CD14-positive monocyte (primary cell): ENCODE results near the gene APOO. TPM values are rescaled to one million over a fixed set of nuclear protein-coding genes. Genes with fewer than 3 reads are reported as not detected.
"Not testable (repeated sequence)": the region's sequence is repeated elsewhere in the genome, so short reads cannot be mapped to it uniquely, and the experiment has no call there.

Source experiments
- DNase-seq, 3 donors: peaks; one replicate each; pipeline ENCODE4 v3.0.0-alpha.2; 2011 to 2022
- H2AFZ ChIP-seq: 2 replicates; pipeline ENCODE4 v1.6.0; 2012; ENCODE audit warnings: mild to moderate bottlenecking, low read depth, low read length, inconsistent platforms; ENCODE audit not compliant: insufficient read depth, poor library complexity, severe bottlenecking
- H3K27ac ChIP-seq, 2 donors: 1 replicate in 1 of 2; 2 replicates in 1 of 2; pipeline ENCODE4 v1.5.1; 2012 to 2013; ENCODE audit warnings: low read length in 2 of 2, control low read depth in 1 of 2, inconsistent platforms in 1 of 2, low read depth in 1 of 2, mild to moderate bottlenecking in 1 of 2
- H3K27me3 ChIP-seq, 2 donors: one replicate each; pipeline versions ENCODE4 v1.6.0 to v1.6.1; 2011 to 2013; ENCODE audit warnings: low read length in 2 of 2; ENCODE audit not compliant: control insufficient read depth in 2 of 2, insufficient read depth in 2 of 2
- H3K36me3 ChIP-seq, 2 donors: replicated peaks in 1 of 2; 1 replicate in 1 of 2; 2 replicates in 1 of 2; pipeline versions ENCODE4 v1.5.1 to v1.6.1; 2012 to 2013; ENCODE audit warnings: low read length in 2 of 2, control low read depth in 1 of 2, inconsistent platforms in 1 of 2, mild to moderate bottlenecking in 1 of 2; ENCODE audit not compliant: insufficient read depth in 2 of 2, control insufficient read depth in 1 of 2
- H3K4me1 ChIP-seq, 2 donors: 1 replicate in 1 of 2; 2 replicates in 1 of 2; pipeline versions ENCODE4 v1.5.1 to v1.6.1; 2012 to 2013; ENCODE audit warnings: low read length in 2 of 2, control low read depth in 1 of 2, inconsistent platforms in 1 of 2, mild to moderate bottlenecking in 1 of 2, moderate library complexity in 1 of 2; ENCODE audit not compliant: insufficient read depth in 2 of 2, control insufficient read depth in 1 of 2
- H3K4me2 ChIP-seq: replicated peaks from 2 replicates; pipeline ENCODE3; 2012; ENCODE audit warnings: low read length, moderate library complexity, mild to moderate bottlenecking; ENCODE audit not compliant: poor library complexity, severe bottlenecking; ENCODE audit errors: extremely low read depth
- H3K4me3 ChIP-seq, 3 experiments: fragments of 200-600 bp in 1 of 3; sonication (generic) in 1 of 3; replicated peaks in 1 of 3; 1 replicate in 2 of 3; 2 replicates in 1 of 3; pipeline ENCODE4 v1.5.1; 2011 to 2013; ENCODE audit warnings: low read length in 3 of 3, mild to moderate bottlenecking in 3 of 3, control low read depth in 2 of 3, low read depth in 2 of 3, inconsistent platforms in 1 of 3, moderate library complexity in 1 of 3
- H3K79me2 ChIP-seq: 2 replicates; pipeline ENCODE4 v1.6.0; 2012; ENCODE audit warnings: mild to moderate bottlenecking, control low read depth, inconsistent platforms, low read length, moderate library complexity; ENCODE audit not compliant: insufficient read depth
- H3K9ac ChIP-seq: 2 replicates; pipeline ENCODE4 v1.6.0; 2017; ENCODE audit warnings: low read length, mild to moderate bottlenecking; ENCODE audit not compliant: insufficient read depth, poor library complexity, severe bottlenecking
- H3K9me3 ChIP-seq, 2 donors: replicated peaks in 1 of 2; 1 replicate in 1 of 2; 2 replicates in 1 of 2; pipeline versions ENCODE4 v1.5.1 to v1.6.1; 2012 to 2013; ENCODE audit warnings: low read length in 2 of 2, control low read depth in 1 of 2; ENCODE audit not compliant: control insufficient read depth in 1 of 2, insufficient read depth in 1 of 2
- H4K20me1 ChIP-seq: 2 replicates; pipeline ENCODE4 v1.6.0; 2012; ENCODE audit warnings: mild to moderate bottlenecking, low read length, control low read depth, moderate library complexity; ENCODE audit not compliant: insufficient read depth
- H3K27ac Mint-ChIP-seq, 7 donors: one replicate each; pipeline ENCODE4 v1.8.0; 2020; ENCODE audit warnings: mild to moderate bottlenecking in 7 of 7, mixed read lengths in 7 of 7, moderate library complexity in 6 of 7, inconsistent platforms in 2 of 7
- H3K27me3 Mint-ChIP-seq, 3 donors: one replicate each; pipeline ENCODE4 v1.8.0; 2021 to 2022; ENCODE audit warnings: low read depth in 3 of 3, mild to moderate bottlenecking in 3 of 3, mixed read lengths in 3 of 3, moderate library complexity in 3 of 3, inconsistent platforms in 1 of 3
- H3K36me3 Mint-ChIP-seq, 2 donors: one replicate each; pipeline ENCODE4 v1.8.0; 2020; ENCODE audit warnings: mixed read lengths in 2 of 2, inconsistent platforms in 1 of 2, mild to moderate bottlenecking in 1 of 2
- H3K4me1 Mint-ChIP-seq: one replicate; pipeline ENCODE4 v1.8.0; 2020; ENCODE audit warnings: mild to moderate bottlenecking, mixed read lengths
- H3K4me3 Mint-ChIP-seq, 2 donors: one replicate each; pipeline ENCODE4 v1.8.0; 2020; ENCODE audit warnings: mild to moderate bottlenecking in 2 of 2, mixed read lengths in 2 of 2, moderate library complexity in 1 of 2
- H3K9me3 Mint-ChIP-seq, 7 donors: one replicate each; pipeline ENCODE4 v1.8.0; 2020 to 2022; ENCODE audit warnings: mixed read lengths in 7 of 7, mild to moderate bottlenecking in 6 of 7, moderate library complexity in 6 of 7, inconsistent platforms in 2 of 7
- CTCF ChIP-seq: fragments of 200-600 bp; IDR thresholded peaks from one replicate; pipeline ENCODE4 v1.8.0; 2022; ENCODE audit warnings: antibody characterized with exemption, mild to moderate bottlenecking
- WGBS: methylation state at CpG from one replicate; pipeline ENCODE4 v1.1.5; 2013; ENCODE audit warnings: missing lambda C conversion rate; ENCODE audit not compliant: insufficient coverage; 5-methylcytosine and 5-hydroxymethylcytosine counted together
- intact Hi-C, 2 donors: fragments of 100-400 bp; cut with micrococcal nuclease; formaldehyde crosslinking; loops; one replicate each; pipeline versions ENCODE4 v1.15.0 to v1.15.1; 2023
- polyA plus RNA-seq, 3 donors: library from polyadenylated mRNA; depleted of rRNA in 1 of 3; unstranded in 2 of 3; stranded (reverse) in 1 of 3; fragments of 300-500 nt in 2 of 3; fragments of >200 nt in 1 of 3; fragmentation: Illumina TruSeq in 2 of 3; gene quantifications; 1 replicate in 2 of 3; 2 replicates in 1 of 3; pipeline ENCODE4 v1.2.3, GENCODE V29; 2012 to 2021

APOO gene
- polyA plus RNA-seq, 3 donors = 3.3 to 8.3 (median 4.6) TPM

GRCh38 chrX:23870041-23870440 lies 37.7 kb downstream of the APOO start:
- peak overlapping the region in 2 of 7 donors; percentile 32 to 33 for H3K27ac Mint-ChIP-seq
- no peak overlapping the region for H3K4me3 ChIP-seq
- H3K4me2 ChIP-seq = no peak overlapping the region
- H3K4me3 Mint-ChIP-seq = no peak overlapping the region
- no peak for TF ChIP-seq CTCF
- no peak overlapping the region for H3K9ac ChIP-seq
- H3K27me3 ChIP-seq = no peaks in the 10 kb centered on the region
- H4K20me1 ChIP-seq = no peaks in the 10 kb centered on the region
- H3K27me3 Mint-ChIP-seq = peaks cover 0 to 9% (median 0%) of the 10 kb centered on the region in 3 donors
- peaks cover 11 to 13% of the 10 kb centered on the region in 2 donors for H3K4me1 ChIP-seq
- no peaks in the 10 kb centered on the region for H3K9me3 ChIP-seq
- WGBS = no CpG with 5 or more reads among the region's 2 CpGs
- no peak for DNase-seq
- H3K36me3 Mint-ChIP-seq = peaks cover 0 to 4% of the 10 kb centered on the region in 2 donors
- no peaks in the 10 kb centered on the region for H3K36me3 ChIP-seq
- intact Hi-C loops = no loop called here
- H3K4me1 Mint-ChIP-seq = peaks cover 11% of the 10 kb centered on the region
- H3K9me3 Mint-ChIP-seq = peaks cover 0 to 3% (median 0%) of the 10 kb centered on the region in 7 donors
- no peak overlapping the region for H3K27ac ChIP-seq
- no peak overlapping the region for H2AFZ ChIP-seq
- H3K79me2 ChIP-seq = no peaks in the 10 kb centered on the region

GRCh38 chrX:23864742-23865326 lies 42.9 kb downstream of the APOO start:
- H3K4me3 ChIP-seq = no peak overlapping the region
- Mint-ChIP-seq H3K4me3 (no peak overlapping the region), H3K9me3 (peaks cover 0 to 5% (median 0%) of the 10 kb centered on the region in 7 donors), H3K4me1 (peaks cover 1% of the 10 kb centered on the region), H3K27ac (no peak overlapping the region), H3K36me3 (peaks cover 0 to 3% of the 10 kb centered on the region in 2 donors), H3K27me3 (peaks cover 0 to 11% (median 0%) of the 10 kb centered on the region in 3 donors)
- no peak overlapping the region for H3K9ac ChIP-seq
- H3K4me2 ChIP-seq = no peak overlapping the region
- H3K36me3 ChIP-seq = no peaks in the 10 kb centered on the region
- intact Hi-C loops = no loop called here
- H3K27ac ChIP-seq = no peak overlapping the region
- no peak overlapping the region for H2AFZ ChIP-seq
- no peaks in the 10 kb centered on the region for H3K27me3 ChIP-seq
- no peak for TF ChIP-seq CTCF
- 80% methylated on average over 1 of the region's 5 CpGs for WGBS
- no peaks in the 10 kb centered on the region for H4K20me1 ChIP-seq
- no peak for DNase-seq
- no peaks in the 10 kb centered on the region for H3K9me3 ChIP-seq
- H3K4me1 ChIP-seq = no peaks in the 10 kb centered on the region
- no peaks in the 10 kb centered on the region for H3K79me2 ChIP-seq

GRCh38 chrX:23861952-23862351 lies 45.8 kb downstream of the APOO start:
- intact Hi-C loops, H3K9ac ChIP-seq, DNase-seq, H3K4me1 ChIP-seq, H3K9me3 Mint-ChIP-seq, H3K27ac ChIP-seq, H3K36me3 Mint-ChIP-seq, H4K20me1 ChIP-seq, H2AFZ ChIP-seq, H3K9me3 ChIP-seq, H3K4me3 Mint-ChIP-seq, H3K27ac Mint-ChIP-seq, H3K79me2 ChIP-seq, H3K27me3 Mint-ChIP-seq, H3K36me3 ChIP-seq, H3K4me1 Mint-ChIP-seq, H3K4me3 ChIP-seq, H3K4me2 ChIP-seq, H3K27me3 ChIP-seq: not testable (repeated sequence)
- WGBS = no CpG with 5 or more reads among the region's 2 CpGs
